GM12891 (cell line): Measurements from ENCODE around the gene UBE2E2.

Experiments
- PAX5 ChIP-seq: IDR thresholded peaks from 2 replicates; pipeline ENCODE4 v1.6.1; 2011; ENCODE audit warnings: low read length, moderate library complexity, mild to moderate bottlenecking; ENCODE audit not compliant: insufficient read depth, severe bottlenecking
- POLR2A ChIP-seq: IDR thresholded peaks from 2 replicates; pipeline ENCODE4 v1.6.1; 2011; ENCODE audit warnings: low read depth, low read length, control low read depth
- POLR2AphosphoS5 ChIP-seq: IDR thresholded peaks from 2 replicates; pipeline ENCODE4 v1.6.1; 2011; ENCODE audit warnings: low read depth, low read length, control low read depth
- SPI1 ChIP-seq: IDR thresholded peaks from 2 replicates; pipeline ENCODE4 v1.6.1; 2011; ENCODE audit warnings: low read depth, low read length, control low read depth
- TAF1 ChIP-seq: IDR thresholded peaks from 2 replicates; pipeline ENCODE4 v1.6.1; 2011; ENCODE audit warnings: low read depth, low read length, control low read depth

DNA sequence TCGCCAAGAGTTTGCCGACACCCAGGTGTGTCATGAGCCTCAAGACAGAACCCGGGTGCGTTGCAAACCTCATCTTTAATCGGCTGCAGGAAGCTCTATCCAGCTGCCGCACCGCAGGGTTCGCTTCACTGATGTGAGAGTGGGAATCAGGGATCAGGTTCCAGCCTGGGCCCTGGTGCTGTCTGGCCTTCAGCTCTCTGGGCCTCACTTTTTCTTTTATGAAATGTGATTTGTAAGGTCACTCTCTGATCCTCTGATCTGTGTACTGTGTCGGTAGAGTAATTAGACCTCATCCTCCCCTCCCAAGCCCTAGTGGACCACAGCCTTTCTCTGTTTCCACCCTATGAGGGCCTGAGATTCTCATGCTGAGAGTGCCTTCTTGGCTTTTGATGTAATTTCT lies 399.8 kb downstream of the UBE2E2 start:
- TF ChIP-seq POLR2AphosphoS5 (no peak), POLR2A (no peak), SPI1 (no peak), TAF1 (no peak), PAX5 (no peak)
